ENCODE results near the gene LRRC74B. TPM values are rescaled to one million over a fixed set of nuclear protein-coding genes. Genes with fewer than 3 reads are reported as not detected.
"Not testable (repeated sequence)": the region's sequence is repeated elsewhere in the genome, so short reads cannot be mapped to it uniquely, and the experiment has no call there.

The LRRC74B gene
- total RNA-seq, 1 donor from 2014 or later = not detected

DNA sequence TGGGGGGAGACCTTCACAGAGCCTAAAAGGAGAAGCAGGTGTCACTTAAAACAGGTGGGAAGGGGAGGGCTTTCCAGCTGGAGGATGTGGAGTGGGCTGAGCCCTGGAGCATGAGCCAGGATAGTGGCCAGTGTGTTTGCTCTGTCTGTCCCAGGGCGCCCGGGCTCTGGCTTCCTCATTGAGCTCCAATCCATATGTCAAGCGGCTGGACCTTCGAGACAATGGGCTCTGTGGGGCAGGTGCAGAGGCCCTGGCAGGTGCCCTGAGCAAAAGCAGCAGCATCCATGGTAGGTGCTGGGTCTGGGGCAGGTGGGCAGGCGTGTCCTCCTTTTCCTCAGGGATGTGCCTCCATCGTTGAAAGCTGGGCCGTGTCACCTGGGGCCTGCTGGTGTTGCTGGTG is 2.0 kb downstream of the LRRC74B start:
- FAIRE-seq = no peak
- Histone ChIP-seq H2AFZ (ENCODE audit: low read depth, low read length) (no peak overlapping the region), H3K9me3 (ENCODE audit: insufficient read depth, low read depth, low read length) (no peaks in the 10 kb centered on the region), H3K27me3 (ENCODE audit: insufficient read depth, low read length) (no peaks in the 10 kb centered on the region), H3K36me3 (ENCODE audit: insufficient read depth, low read length) (no peaks in the 10 kb centered on the region), H3K4me3 (ENCODE audit: insufficient read depth, low read depth, low read length) (no peak overlapping the region), H3K4me1 (ENCODE audit: insufficient read depth, low read length) (peaks cover 34% of the 10 kb centered on the region), H4K20me1 (ENCODE audit: insufficient read depth, low read length) (no peaks in the 10 kb centered on the region), H3K79me2 (ENCODE audit: insufficient read depth, low read length) (no peaks in the 10 kb centered on the region), H3K4me2 (ENCODE audit: low read length) (no peak overlapping the region), H3K27ac (ENCODE audit: low read depth, low read length) (no peak overlapping the region), H3K9ac (ENCODE audit: low read length) (no peak overlapping the region)
- H3K27me3 Mint-ChIP-seq (ENCODE audit: low read depth, unreplicated experiment) = peaks cover 13% of the 10 kb centered on the region
- no peak for TF ChIP-seq EZH2 (IDR thresholded peaks at IDR 0.05; ENCODE audit: insufficient read depth, low read length)
- TF ChIP-seq, protein P1, sequence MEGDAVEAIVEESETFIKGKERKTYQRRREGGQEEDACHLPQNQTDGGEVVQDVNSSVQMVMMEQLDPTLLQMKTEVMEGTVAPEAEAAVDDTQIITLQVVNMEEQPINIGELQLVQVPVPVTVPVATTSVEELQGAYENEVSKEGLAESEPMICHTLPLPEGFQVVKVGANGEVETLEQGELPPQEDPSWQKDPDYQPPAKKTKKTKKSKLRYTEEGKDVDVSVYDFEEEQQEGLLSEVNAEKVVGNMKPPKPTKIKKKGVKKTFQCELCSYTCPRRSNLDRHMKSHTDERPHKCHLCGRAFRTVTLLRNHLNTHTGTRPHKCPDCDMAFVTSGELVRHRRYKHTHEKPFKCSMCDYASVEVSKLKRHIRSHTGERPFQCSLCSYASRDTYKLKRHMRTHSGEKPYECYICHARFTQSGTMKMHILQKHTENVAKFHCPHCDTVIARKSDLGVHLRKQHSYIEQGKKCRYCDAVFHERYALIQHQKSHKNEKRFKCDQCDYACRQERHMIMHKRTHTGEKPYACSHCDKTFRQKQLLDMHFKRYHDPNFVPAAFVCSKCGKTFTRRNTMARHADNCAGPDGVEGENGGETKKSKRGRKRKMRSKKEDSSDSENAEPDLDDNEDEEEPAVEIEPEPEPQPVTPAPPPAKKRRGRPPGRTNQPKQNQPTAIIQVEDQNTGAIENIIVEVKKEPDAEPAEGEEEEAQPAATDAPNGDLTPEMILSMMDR (IDR thresholded peaks at IDR 0.05; ENCODE audit: insufficient read depth, low read depth, low read length) = no peak
- H3K9me3 Mint-ChIP-seq (ENCODE audit: unreplicated experiment) = no peaks in the 10 kb centered on the region
- peaks cover 27% of the 10 kb centered on the region for H3K4me1 Mint-ChIP-seq (ENCODE audit: low read depth, unreplicated experiment)
- DNase-seq (ENCODE audit: low read depth) = no peak
- H3K4me3 Mint-ChIP-seq (ENCODE audit: unreplicated experiment) = no peak overlapping the region
- peaks cover 2% of the 10 kb centered on the region for H3K36me3 Mint-ChIP-seq (ENCODE audit: low read depth, unreplicated experiment)
- H3K27ac Mint-ChIP-seq (ENCODE audit: unreplicated experiment) = no peak overlapping the region

DNA sequence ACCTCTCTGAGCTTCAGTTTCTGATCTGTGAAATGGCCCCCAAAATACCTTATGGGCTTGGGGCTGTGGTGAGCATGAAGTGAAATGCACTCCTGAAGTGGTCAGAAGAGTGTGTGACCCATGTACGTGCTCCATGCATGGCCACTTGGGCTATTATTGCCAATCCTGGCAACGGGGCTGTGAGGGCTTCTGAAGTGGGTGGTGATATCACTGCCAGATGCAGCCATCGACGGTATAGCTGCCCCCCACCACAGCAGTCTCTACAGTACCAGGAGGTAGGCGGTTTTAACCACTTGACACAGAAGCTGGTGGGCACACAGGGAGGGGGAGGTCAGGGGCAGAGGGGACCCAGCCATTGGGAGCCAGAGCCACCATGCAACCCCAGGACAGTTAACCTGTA is 2.7 kb downstream of the LRRC74B start:
- H4K20me1 ChIP-seq (ENCODE audit: insufficient read depth, low read length); H3K9ac ChIP-seq (ENCODE audit: low read length); H3K27me3 ChIP-seq (ENCODE audit: insufficient read depth, low read length); H3K36me3 Mint-ChIP-seq (ENCODE audit: low read depth, unreplicated experiment); H3K4me3 Mint-ChIP-seq (ENCODE audit: unreplicated experiment); H3K27ac ChIP-seq (ENCODE audit: low read depth, low read length); H3K79me2 ChIP-seq (ENCODE audit: insufficient read depth, low read length); FAIRE-seq; H2AFZ ChIP-seq (ENCODE audit: low read depth, low read length); H3K9me3 Mint-ChIP-seq (ENCODE audit: unreplicated experiment); H3K4me2 ChIP-seq (ENCODE audit: low read length); H3K36me3 ChIP-seq (ENCODE audit: insufficient read depth, low read length); H3K9me3 ChIP-seq (ENCODE audit: insufficient read depth, low read depth, low read length); H3K4me3 ChIP-seq (ENCODE audit: insufficient read depth, low read depth, low read length); H3K27ac Mint-ChIP-seq (ENCODE audit: unreplicated experiment); DNase-seq (ENCODE audit: low read depth): not testable (repeated sequence)
- peaks cover 30% of the 10 kb centered on the region for H3K4me1 ChIP-seq (ENCODE audit: insufficient read depth, low read length)
- H3K4me1 Mint-ChIP-seq (ENCODE audit: low read depth, unreplicated experiment) = peaks cover 20% of the 10 kb centered on the region
- peaks cover 13% of the 10 kb centered on the region for H3K27me3 Mint-ChIP-seq (ENCODE audit: low read depth, unreplicated experiment)

DNA sequence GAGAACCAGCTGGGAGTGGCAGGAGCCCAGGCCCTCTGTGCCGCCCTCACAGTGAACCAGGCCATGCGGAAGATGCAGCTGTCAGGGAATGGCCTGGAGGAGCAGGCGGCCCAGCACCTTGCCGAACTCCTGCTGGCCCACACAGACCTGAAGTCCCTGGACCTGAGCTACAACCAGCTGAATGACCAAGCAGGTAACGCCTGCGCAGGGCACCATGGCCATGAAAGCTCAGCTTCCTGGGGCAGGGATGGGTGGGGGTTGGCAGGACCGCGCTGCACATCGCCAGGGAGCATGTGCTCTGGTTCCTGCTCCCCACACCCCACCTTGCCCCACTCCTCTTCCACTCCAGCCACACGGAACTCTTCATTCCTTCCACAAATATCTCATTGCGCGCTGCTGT is 3.2 kb downstream of the LRRC74B start:
- not testable (repeated sequence) for H3K27ac Mint-ChIP-seq (ENCODE audit: unreplicated experiment)

More for the DNA sequence above, 3.2 kb downstream of the LRRC74B start:
- H3K9ac ChIP-seq (ENCODE audit: low read length); H3K36me3 Mint-ChIP-seq (ENCODE audit: low read depth, unreplicated experiment); H3K27ac ChIP-seq (ENCODE audit: low read depth, low read length); H3K4me3 ChIP-seq (ENCODE audit: insufficient read depth, low read depth, low read length); H3K4me3 Mint-ChIP-seq (ENCODE audit: unreplicated experiment); H2AFZ ChIP-seq (ENCODE audit: low read depth, low read length); H3K4me2 ChIP-seq (ENCODE audit: low read length); H3K27me3 ChIP-seq (ENCODE audit: insufficient read depth, low read length); H3K9me3 ChIP-seq (ENCODE audit: insufficient read depth, low read depth, low read length); H4K20me1 ChIP-seq (ENCODE audit: insufficient read depth, low read length); DNase-seq (ENCODE audit: low read depth); FAIRE-seq; H3K79me2 ChIP-seq (ENCODE audit: insufficient read depth, low read length); H3K36me3 ChIP-seq (ENCODE audit: insufficient read depth, low read length); H3K9me3 Mint-ChIP-seq (ENCODE audit: unreplicated experiment): not testable (repeated sequence)
- H3K27me3 Mint-ChIP-seq (ENCODE audit: low read depth, unreplicated experiment) = peaks cover 12% of the 10 kb centered on the region
- H3K4me1 ChIP-seq (ENCODE audit: insufficient read depth, low read length) = peaks cover 30% of the 10 kb centered on the region
- H3K4me1 Mint-ChIP-seq (ENCODE audit: low read depth, unreplicated experiment) = peaks cover 17% of the 10 kb centered on the region
